Epithelial cell of esophagus (primary cell): ENCODE data around the gene EZH1.

Experiments
- DNase-seq: peaks from one replicate; pipeline ENCODE4 v3.0.0; 2010; ENCODE audit warnings: low read depth
- H3K4me3 ChIP-seq: 2 replicates; pipeline ENCODE4 v1.5.1; 2011; ENCODE audit warnings: mild to moderate bottlenecking, low read length, control low read depth
- CTCF ChIP-seq: IDR thresholded peaks from 2 replicates; pipeline ENCODE4 v1.5.1; 2011; ENCODE audit warnings: low read depth, mild to moderate bottlenecking, low read length, control low read depth, inconsistent platforms; ENCODE audit not compliant: insufficient read depth; ENCODE audit errors: missing control alignments

The EZH1 gene

GRCh38 chr17:42697108-42697811 is 47.6 kb downstream of the EZH1 start:
- H3K4me3 ChIP-seq = no peak overlapping the region
- no peak for DNase-seq
- TF ChIP-seq CTCF = no peak

GRCh38 chr17:42695500-42695899 is 49.3 kb downstream of the EZH1 start:
- no peak for TF ChIP-seq CTCF
- no peak for DNase-seq
- no peak overlapping the region for H3K4me3 ChIP-seq

- no peak overlapping the region for H3K4me3 ChIP-seq
- DNase-seq = no peak
- TF ChIP-seq CTCF = no peak
Measured at GRCh38 chr17:42694524-42694923, 50.3 kb downstream of the EZH1 start.

GRCh38 chr17:42692489-42692888 is 52.4 kb downstream of the EZH1 start:
- H3K4me3 ChIP-seq = no peak overlapping the region
- TF ChIP-seq CTCF = no peak
- no peak for DNase-seq

DNA sequence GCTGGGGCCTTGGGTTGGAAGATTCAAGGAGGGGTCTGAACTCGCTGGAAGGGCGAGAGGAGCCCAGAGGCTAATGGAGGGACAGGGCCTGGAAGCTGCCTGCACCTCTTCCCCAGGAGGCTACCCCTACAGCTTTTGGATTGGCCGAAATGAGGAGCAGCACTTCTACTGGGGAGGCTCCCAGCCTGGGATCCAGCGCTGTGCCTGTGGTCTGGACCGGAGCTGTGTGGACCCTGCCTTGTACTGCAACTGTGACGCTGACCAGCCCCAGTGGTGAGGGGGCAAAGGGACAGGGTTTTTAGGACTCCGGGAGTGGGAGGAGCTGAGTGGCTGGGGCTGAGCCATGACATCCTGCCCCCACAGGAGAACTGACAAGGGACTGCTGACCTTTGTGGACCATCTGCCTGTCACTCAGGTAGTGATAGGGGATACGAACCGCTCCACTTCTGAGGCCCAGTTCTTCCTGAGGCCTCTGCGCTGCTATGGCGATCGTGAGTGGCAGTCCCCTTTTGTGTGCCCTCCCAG is 53.8 kb downstream of the EZH1 start:
- no peak for DNase-seq
- no peak overlapping the region for H3K4me3 ChIP-seq
- TF ChIP-seq CTCF = no peak

DNA sequence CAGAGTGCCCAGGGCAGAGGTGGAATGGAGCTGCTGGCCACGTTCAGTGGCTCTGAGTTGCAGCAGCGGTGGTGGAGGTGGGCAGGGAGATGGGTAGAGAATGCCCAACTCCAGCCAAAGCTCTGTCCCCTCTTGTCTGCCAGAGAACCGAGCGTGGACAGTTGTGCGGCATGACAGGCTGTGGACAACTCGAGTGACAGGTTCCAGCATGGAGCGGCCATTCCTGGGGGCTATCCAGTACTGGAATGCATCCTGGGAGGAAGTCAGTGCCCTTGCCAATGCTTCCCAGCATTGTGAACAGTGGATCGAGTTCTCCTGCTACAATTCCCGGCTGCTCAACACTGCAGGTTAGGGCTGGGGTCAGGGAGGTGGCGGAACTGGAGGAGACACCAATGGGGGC is 54.2 kb downstream of the EZH1 start:
- H3K4me3 ChIP-seq = no peak overlapping the region
- DNase-seq = no peak
- TF ChIP-seq CTCF = no peak
